Measurements from ENCODE around the gene TRIP12.
"Not testable (repeated sequence)": the region's sequence is repeated elsewhere in the genome, so short reads cannot be mapped to it uniquely, and the experiment has no call there.

TRIP12 gene

DNA sequence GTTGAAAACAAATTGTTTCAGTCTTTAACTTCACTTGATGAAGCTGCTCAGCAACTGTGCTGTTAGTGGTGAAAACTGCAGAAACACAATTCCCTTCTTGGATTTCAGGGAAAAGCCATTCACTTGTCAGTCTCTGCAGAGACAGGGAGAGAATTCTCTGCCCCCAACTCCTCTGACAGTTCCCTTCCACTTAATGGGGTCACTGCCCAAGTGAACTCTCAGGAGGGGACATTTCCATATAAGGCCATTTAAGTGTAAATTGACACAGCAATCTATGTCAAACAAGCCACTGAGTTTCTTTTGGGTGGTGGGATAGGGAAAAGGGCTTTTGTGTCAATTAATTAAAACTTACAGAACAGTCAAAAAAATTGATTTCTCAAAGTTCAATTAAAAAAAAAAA, 156.1 kb downstream of the TRIP12 start (continued):
- TF ChIP-seq BCL11B (tag by site-specific recombination; IDR thresholded peaks at IDR 0.05; ENCODE audit: low read depth) (no peak), ZNF664 (tag by site-specific recombination; IDR thresholded peaks at IDR 0.05) (no peak), ZNF654 (tag by site-specific recombination; IDR thresholded peaks at IDR 0.05; ENCODE audit: low read depth) (no peak), KLF8 (tag by site-specific recombination; IDR thresholded peaks at IDR 0.05) (no peak), ZNF155 (tag by site-specific recombination; IDR thresholded peaks at IDR 0.05) (no peak), EGR2 (tag by site-specific recombination; IDR thresholded peaks at IDR 0.05; ENCODE audit: low read depth) (no peak), ZNF843 (tag by site-specific recombination; IDR thresholded peaks at IDR 0.05) (no peak)
- TF ChIP-seq, protein P1, sequence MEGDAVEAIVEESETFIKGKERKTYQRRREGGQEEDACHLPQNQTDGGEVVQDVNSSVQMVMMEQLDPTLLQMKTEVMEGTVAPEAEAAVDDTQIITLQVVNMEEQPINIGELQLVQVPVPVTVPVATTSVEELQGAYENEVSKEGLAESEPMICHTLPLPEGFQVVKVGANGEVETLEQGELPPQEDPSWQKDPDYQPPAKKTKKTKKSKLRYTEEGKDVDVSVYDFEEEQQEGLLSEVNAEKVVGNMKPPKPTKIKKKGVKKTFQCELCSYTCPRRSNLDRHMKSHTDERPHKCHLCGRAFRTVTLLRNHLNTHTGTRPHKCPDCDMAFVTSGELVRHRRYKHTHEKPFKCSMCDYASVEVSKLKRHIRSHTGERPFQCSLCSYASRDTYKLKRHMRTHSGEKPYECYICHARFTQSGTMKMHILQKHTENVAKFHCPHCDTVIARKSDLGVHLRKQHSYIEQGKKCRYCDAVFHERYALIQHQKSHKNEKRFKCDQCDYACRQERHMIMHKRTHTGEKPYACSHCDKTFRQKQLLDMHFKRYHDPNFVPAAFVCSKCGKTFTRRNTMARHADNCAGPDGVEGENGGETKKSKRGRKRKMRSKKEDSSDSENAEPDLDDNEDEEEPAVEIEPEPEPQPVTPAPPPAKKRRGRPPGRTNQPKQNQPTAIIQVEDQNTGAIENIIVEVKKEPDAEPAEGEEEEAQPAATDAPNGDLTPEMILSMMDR (tag by site-specific recombination; IDR thresholded peaks at IDR 0.05), result no peak

DNA sequence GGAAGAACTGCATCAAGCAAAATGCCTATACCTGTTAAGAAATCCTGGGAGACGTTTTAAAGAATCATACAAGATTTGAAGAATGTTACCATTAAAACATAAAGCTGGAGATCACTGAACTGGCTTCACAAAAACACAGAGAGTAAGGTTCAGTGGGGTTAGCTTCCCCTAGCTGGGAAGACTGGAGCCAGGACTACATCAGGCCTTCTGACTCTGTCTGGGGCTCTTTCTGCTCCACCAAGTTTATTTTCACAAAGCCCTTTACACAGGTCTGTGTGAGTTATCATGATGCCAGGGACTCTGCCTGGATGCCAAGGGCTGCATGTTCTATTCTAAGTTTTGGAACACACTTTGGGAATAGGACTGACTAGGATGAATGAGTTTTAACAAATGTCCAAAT, 160.1 kb downstream of the TRIP12 start:
- no peak for TF ChIP-seq ZNF155 (tag by site-specific recombination; IDR thresholded peaks at IDR 0.05)
- TF ChIP-seq, protein P2, sequence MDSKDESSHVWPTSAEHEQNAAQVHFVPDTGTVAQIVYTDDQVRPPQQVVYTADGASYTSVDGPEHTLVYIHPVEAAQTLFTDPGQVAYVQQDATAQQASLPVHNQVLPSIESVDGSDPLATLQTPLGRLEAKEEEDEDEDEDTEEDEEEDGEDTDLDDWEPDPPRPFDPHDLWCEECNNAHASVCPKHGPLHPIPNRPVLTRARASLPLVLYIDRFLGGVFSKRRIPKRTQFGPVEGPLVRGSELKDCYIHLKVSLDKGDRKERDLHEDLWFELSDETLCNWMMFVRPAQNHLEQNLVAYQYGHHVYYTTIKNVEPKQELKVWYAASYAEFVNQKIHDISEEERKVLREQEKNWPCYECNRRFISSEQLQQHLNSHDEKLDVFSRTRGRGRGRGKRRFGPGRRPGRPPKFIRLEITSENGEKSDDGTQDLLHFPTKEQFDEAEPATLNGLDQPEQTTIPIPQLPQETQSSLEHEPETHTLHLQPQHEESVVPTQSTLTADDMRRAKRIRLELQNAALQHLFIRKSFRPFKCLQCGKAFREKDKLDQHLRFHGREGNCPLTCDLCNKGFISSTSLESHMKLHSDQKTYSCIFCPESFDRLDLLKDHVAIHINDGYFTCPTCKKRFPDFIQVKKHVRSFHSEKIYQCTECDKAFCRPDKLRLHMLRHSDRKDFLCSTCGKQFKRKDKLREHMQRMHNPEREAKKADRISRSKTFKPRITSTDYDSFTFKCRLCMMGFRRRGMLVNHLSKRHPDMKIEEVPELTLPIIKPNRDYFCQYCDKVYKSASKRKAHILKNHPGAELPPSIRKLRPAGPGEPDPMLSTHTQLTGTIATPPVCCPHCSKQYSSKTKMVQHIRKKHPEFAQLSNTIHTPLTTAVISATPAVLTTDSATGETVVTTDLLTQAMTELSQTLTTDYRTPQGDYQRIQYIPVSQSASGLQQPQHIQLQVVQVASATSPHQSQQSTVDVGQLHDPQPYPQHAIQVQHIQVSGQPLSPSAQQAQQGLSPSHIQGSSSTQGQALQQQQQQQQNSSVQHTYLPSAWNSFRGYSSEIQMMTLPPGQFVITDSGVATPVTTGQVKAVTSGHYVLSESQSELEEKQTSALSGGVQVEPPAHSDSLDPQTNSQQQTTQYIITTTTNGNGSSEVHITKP (tag by site-specific recombination; IDR thresholded peaks at IDR 0.05), result no peak
- TF ChIP-seq MZF1 (tag by site-specific recombination; IDR thresholded peaks at IDR 0.05; ENCODE audit: borderline replicate concordance), result no peak
- TF ChIP-seq SALL2 (tag by site-specific recombination; IDR thresholded peaks at IDR 0.05; ENCODE audit: borderline replicate concordance), result no peak
- TF ChIP-seq KLF9 (tag by site-specific recombination; IDR thresholded peaks at IDR 0.05; ENCODE audit: low read depth), result no peak
- ChIA-PET CTCF (interaction anchor here (1.2 to 1.7 kb wide), 2 partner anchors 18 to 40 kb away, joined by 3 to 5 read pairs; no protein-coding TSS in a partner anchor), POLR2A (no interaction called here)
- H3K4me1 ChIP-seq (ENCODE audit: control insufficient read depth, insufficient read depth, low read length), result no peaks in the 10 kb centered on the region
- H3K36me3 ChIP-seq (ENCODE audit: control insufficient read depth in 2 of 2, insufficient read depth in 1 of 2, low read length in 2 of 2), result peaks cover 3 to 40% of the 10 kb centered on the region in 2 experiments; a peak in 2 of 3 replicates
- no peak overlapping the region for H3K4me3 ChIP-seq (ENCODE audit: low read depth, low read length)
- no peak overlapping the region for H3K27ac ChIP-seq (ENCODE audit: extremely low read depth, low read depth, low read length)
- no peaks in the 10 kb centered on the region for H3K9me3 ChIP-seq (ENCODE audit: control insufficient read depth, insufficient read depth, low read depth, low read length)

DNA sequence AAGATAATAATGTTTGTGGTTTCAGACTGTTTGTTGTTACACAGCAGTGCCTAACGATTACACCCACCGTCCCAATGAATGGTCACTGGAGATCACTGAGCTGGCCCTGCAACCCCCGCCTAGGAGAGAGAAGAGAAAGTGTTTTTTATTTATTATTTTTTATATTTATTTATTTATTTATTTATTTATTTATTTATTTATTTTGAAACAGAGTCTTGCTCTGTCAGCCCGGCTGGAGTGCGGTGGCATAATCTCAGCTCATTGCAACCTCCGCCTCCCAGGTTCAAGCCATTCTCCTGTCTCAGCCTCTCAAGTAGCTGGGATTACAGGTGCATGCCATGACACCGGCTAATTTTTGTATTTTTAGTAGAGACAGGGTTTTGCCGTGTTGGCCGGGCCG, 164.3 kb downstream of the TRIP12 start:
- H3K4me1 ChIP-seq (ENCODE audit: control insufficient read depth, insufficient read depth, low read length); H3K36me3 ChIP-seq (ENCODE audit: control insufficient read depth in 2 of 2, insufficient read depth in 1 of 2, low read length in 2 of 2); POLR2A ChIA-PET; H3K27ac ChIP-seq (ENCODE audit: extremely low read depth, low read depth, low read length); H3K4me3 ChIP-seq (ENCODE audit: low read depth, low read length); CTCF ChIA-PET; H3K9me3 ChIP-seq (ENCODE audit: control insufficient read depth, insufficient read depth, low read depth, low read length): not testable (repeated sequence)
- TF ChIP-seq ZNF140 (tag by site-specific recombination; IDR thresholded peaks at IDR 0.05) (0 out of 2 replicates have a peak, but pooled peaks have one; percentile 8), ZNF555 (tag by site-specific recombination; conservative IDR thresholded peaks at IDR 0.05) (peak; percentile 53), ZNF394 (tag by site-specific recombination; IDR thresholded peaks at IDR 0.05; ENCODE audit: borderline replicate concordance) (peak; percentile 78; the same call in 1 of the 2 replicates), ZNF426 (tag by site-specific recombination; IDR thresholded peaks at IDR 0.05) (peak; percentile 57), ZNF623 (tag by site-specific recombination; IDR thresholded peaks at IDR 0.05) (peak; percentile 39; the same call in 1 of the 2 replicates), ZBTB8A (tag by site-specific recombination; IDR thresholded peaks at IDR 0.05) (0 out of 2 replicates have a peak, but pooled peaks have one; percentile 23)
- TF ChIP-seq, protein P3, sequence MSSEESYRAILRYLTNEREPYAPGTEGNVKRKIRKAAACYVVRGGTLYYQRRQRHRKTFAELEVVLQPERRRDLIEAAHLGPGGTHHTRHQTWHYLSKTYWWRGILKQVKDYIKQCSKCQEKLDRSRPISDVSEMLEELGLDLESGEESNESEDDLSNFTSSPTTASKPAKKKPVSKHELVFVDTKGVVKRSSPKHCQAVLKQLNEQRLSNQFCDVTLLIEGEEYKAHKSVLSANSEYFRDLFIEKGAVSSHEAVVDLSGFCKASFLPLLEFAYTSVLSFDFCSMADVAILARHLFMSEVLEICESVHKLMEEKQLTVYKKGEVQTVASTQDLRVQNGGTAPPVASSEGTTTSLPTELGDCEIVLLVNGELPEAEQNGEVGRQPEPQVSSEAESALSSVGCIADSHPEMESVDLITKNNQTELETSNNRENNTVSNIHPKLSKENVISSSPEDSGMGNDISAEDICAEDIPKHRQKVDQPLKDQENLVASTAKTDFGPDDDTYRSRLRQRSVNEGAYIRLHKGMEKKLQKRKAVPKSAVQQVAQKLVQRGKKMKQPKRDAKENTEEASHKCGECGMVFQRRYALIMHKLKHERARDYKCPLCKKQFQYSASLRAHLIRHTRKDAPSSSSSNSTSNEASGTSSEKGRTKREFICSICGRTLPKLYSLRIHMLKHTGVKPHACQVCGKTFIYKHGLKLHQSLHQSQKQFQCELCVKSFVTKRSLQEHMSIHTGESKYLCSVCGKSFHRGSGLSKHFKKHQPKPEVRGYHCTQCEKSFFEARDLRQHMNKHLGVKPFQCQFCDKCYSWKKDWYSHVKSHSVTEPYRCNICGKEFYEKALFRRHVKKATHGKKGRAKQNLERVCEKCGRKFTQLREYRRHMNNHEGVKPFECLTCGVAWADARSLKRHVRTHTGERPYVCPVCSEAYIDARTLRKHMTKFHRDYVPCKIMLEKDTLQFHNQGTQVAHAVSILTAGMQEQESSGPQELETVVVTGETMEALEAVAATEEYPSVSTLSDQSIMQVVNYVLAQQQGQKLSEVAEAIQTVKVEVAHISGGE (tag by site-specific recombination; conservative IDR thresholded peaks at IDR 0.05; ENCODE audit: low read depth), result 0 out of 2 replicates have a peak, but pooled peaks have one; percentile 45
